ENCODE data around the gene FAM234B. TPM values are rescaled to one million over a fixed set of nuclear protein-coding genes. Genes with fewer than 3 reads are reported as not detected.
A peak's percentile ranks its signal among the peaks of the same experiment; 100 is the strongest.

FAM234B gene, protein sequence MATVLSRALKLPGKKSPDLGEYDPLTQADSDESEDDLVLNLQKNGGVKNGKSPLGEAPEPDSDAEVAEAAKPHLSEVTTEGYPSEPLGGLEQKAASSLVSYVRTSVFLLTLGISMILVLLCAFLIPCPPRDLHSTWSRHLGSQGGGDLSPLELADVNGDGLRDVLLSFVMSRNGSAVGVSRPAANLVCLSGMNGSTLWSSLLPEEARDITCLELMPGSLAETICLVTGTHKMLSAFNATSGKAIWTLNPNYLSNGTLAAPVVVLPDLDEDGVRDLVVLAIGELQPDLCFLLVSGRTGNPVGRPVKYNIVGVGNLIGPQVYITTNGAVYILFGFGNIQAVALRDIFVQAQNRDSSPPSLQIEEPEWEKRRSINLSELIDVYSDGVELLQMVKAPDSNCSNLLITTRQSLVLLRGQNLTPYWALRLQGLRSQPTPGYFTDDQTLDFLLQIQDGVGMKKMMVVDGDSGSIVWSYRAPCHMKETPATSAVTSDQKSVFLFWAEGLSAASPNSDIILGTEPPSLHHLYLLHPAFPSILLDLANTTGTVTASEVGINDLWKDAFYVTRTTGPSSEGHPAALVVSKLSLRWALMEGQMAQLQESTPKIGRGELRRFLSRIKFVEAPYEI
- 2.3 and 4.3 TPM in 2 replicates for total RNA-seq (2014; rRNA removed; shearing (Covaris generic))

DNA sequence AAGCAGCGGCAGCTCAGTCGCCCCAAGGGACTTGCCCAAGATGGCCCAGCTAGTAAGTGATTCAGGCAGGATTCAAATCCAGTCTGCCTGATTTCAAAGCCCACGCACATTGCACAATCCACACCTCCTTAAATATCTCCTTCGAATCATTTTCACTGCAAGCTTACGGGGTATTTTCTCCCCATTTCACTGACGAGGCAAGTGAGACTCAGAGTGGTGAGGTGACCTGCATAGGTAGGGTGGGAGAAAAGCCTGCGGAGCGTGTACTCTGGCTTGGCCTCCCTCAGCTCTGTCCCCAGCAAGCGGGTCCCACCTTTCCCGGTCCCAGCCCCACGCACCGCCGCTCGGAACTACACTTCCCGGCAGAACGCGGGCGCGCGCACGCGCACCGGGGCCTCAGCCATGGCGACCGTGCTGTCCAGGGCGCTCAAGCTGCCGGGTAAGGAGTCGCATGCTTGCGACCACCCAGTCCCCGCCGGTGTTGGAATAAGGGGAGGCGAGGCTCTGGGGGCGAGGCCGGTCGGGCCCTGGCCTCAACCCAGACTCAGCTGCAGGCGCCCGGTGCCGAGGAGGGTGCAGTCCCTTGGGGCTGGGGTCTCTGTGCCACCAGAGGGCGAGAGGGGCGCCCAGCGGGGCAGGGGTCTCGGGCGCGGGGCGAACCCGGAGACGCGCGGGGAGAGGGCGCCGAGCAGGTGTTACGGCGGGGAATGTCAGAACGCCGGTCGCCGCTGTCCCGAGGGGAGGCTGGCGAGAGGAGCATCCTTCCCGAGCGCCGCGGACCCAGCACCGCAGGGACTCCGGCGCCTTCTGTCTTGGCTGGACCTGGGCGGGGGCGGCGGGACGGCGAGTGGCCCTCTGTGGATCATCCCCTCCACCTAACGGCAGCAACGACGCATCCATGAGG, at the start of gene FAM234B:
TSS of gene FAM234B (plus strand) at position 380 of the 904 bp plus-strand sequence. CDS start at position 403, 23 bp downstream.
- DNase-seq (ENCODE audit: low spot score), result peak; percentile 5

- DNase-seq (ENCODE audit: low spot score), result no peak
These were observed 49.1 kb upstream of the FAM234B start for GRCh38 chr12:12995088-12995487.

- no peak for DNase-seq (ENCODE audit: low spot score)
These were observed 48.0 kb upstream of the FAM234B start for GRCh38 chr12:12996209-12996608.

- no peak for DNase-seq (ENCODE audit: low spot score)
These were observed 47.0 kb upstream of the FAM234B start for GRCh38 chr12:12997156-12997555.

GRCh38 chr12:12997734-12998133, 46.4 kb upstream of the FAM234B start:
- no peak for DNase-seq (ENCODE audit: low spot score)

DNA sequence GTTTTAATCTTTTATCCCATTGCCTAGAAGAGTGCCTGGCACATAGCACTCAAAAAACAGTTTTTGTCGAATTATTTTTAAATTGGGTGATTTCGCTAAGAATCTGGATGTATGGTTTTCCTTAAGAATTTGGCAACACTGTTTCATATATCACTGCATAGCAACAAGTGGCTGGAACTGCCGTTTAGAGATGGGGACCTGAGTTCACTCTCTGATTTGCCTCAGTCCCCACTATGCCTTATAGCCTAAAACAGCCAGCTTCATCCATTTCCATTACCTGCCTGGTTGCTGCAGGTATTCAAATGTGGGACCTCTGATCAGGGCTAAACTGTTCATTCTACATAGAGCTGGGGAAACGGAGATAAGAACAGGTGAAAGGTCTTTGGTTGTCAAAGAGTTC, 45.9 kb upstream of the FAM234B start:
- no peak for DNase-seq (ENCODE audit: low spot score)

DNA sequence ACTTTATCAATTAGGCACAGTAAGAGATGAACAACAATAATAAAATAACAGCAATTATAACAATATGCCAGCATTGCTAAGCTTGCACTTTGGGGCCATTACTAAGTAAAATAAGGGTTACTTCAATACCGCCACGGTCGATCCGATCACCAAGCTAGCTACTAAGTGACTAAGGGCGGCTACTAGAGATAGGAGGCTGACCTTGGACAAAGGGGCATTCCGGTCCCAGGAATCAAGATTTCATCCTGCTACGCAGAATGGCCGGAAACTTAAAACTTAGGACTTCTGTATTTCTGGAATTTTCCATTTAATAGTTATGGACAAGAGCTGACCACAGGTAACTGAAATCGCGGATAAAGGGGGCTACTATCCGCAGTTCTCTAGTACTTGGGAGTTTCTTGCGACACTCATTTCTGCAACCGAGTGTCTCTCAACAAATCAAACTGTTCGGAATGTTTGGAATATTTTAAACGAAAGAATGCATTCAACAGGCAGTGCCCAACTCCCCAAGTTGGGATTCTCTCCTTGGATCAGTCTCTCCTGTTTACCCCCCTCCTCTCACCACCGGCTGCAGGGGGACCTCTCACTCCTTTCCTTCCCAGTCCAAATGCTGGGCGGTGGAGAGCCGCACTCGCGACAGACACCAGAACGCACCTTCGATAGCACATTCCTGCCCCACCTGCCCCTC, 44.8 kb upstream of the FAM234B start:
- no peak for DNase-seq (ENCODE audit: low spot score)

DNA sequence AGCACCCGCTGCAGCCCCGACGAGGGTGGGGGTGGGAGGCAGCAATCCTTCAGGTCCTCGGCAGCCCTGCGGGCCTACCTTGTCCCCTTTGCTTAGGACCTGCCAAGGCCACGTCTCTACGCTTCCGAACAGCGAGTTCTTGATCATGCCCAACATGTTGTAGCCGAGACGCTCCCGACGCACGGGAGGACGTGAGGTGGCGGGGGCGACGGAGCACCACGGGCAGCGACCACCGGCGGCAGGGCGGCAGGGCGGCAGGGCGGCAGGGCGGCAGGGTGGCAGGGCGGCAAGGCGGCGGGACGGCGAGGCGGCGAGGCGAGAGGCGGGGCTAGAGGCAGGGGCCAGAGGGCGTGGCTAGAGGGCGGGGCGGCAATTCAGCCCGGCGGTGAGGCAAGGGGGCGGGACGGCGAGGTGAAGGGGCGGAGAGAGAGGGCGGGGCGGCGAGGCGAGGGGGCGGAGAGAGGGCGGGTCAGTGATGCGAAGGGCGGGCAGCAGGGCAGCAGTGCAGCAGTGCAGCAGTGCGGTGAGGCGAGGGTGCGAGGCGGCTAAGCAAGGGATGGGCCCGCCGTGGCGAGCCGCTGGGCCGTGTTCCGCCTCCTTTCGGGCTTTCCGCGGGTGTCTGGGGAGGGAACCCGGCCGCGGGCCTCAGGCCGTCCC, 44.1 kb upstream of the FAM234B start, which contains the start of gene HEBP1:
TSS of gene HEBP1 (minus strand) at position 307 of the 657 bp plus-strand sequence. CDS start at position 156, 151 bp downstream.
- DNase-seq (ENCODE audit: low spot score), result peak; percentile 54

- DNase-seq (ENCODE audit: low spot score), result peak; percentile 32
These were observed 43.6 kb upstream of the FAM234B start for GRCh38 chr12:13000616-13000924.

DNA sequence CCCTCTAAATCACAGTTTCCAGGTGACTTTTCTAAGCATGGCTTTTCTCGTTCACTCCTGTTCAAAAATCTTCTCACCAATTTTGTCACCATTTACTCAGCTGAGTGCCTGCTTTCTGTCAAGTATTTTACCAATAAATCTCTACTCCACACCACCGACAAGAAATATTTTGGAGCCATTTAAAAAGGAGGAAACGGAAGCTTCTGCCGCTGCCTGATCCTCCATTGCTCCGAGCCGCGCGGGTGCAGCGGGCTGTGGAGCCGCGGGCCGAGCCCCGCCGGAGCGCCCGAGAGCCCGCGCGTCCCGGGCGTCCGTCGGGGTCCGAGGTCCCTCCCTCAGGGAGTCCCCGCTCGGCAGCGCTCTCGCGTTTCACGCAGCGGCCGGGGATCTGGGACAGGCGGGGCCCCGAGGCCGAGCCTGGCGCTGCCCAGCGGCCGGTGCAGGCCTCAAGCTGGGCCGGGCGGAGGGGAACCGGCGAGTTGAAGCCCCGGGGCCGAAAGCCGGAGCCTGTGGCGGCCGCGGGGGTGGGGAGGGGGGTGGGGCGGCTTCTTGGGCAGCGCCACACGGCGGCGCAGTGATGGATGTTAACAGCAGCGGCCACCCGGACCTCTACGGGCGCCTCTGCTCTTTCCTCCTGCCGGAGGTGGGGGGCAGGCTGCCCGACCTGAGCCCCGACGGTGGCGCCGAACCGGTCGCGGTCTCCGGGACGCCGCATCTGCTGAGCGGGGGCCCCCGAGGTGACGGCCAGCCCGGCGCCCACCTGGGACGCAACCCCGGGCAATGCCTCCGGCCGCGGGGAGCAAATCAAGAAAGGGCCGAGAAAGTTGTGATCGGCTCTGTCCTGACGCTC, 43.0 kb upstream of the FAM234B start:
- DNase-seq (ENCODE audit: low spot score), result no peak

DNA sequence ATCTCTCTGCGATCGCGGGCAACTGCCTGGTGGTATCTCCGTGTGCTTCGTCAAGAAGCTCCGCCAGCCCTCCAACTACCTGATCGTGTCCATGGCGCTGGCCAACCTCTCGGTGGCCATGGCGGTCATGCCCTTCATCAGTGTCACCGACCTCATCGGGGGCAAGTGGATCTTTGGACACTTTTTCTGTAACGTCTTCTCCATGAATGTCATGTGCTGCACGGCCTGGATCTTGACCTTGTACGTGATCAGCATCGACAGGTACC, 42.5 kb upstream of the FAM234B start:
- DNase-seq (ENCODE audit: low spot score), result no peak

DNA sequence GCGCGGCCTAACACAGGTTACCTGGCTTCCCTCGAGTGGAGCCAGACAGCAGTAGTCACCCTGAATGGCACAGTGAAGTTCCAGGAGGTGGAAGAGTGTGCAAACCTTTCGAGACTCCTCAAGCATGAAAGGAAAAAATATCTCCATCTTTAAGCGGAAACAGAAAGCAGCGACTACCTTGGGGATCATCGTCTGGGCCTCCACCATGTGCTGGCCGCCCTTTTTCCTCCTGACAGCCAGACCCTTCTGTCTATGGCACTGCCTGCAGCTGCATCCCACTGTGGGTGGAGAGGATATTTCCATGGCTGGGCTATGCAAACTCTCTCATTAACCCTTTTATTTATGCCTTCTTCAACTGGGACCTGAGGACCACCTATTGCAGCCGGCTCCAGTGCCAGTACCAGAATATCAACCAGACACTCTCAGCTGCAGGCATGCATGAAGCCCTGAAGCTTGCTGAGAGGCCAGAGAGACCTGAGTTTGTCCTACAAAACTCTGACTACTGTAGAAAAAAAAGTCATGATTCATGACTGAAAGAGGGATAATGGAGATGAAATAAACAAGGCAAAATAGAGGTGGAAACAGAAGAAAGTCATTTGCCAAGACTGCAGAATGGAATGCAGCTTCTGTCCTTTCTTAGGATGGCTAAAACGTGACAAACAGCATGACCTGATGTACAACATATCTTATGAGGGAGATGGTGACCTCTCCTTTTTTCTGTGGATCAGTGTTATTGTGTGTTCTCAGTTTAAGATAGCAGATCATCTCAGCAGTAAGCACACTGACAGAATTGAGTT, 41.7 kb upstream of the FAM234B start:
- no peak for DNase-seq (ENCODE audit: low spot score)

DNA sequence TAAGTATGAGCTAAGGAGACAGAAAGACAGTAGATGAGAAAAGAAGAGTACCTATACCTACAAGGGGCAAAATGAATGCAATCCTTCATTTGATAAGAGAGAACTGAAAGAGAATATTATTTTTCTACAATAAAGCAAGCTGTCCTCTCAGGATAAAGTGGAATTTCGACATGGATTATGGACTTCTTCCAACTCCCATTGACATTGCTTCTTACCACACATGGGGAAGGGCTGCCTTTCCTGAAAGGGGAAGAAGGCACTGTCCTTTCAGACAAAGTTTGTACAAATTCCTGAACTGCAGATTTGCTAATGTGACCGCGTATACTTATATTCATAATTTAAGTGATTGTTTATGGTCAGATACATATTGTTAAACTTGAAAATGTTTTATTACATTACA, 39.8 kb upstream of the FAM234B start:
- no peak for DNase-seq (ENCODE audit: low spot score)

DNA sequence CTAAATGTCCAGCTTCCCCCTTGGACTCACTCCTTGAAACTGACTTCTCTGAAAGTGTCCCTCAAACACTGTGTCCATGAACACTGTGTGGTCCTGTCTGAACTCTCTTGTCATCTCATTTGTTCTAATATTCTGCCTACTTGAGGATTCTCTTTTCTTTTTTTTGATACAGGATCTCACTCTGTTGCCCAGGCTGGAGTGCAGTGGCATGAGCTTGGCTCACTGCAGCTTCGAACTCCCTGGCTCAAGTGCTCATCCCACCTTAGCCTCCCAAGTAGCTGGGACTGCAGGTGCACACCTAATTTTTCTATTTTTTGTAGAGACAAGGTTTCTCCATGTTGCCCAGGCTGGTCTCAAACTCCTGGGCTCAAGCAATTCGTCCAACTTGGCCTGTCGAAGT, 39.2 kb upstream of the FAM234B start:
- no peak for DNase-seq (ENCODE audit: low spot score)

DNA sequence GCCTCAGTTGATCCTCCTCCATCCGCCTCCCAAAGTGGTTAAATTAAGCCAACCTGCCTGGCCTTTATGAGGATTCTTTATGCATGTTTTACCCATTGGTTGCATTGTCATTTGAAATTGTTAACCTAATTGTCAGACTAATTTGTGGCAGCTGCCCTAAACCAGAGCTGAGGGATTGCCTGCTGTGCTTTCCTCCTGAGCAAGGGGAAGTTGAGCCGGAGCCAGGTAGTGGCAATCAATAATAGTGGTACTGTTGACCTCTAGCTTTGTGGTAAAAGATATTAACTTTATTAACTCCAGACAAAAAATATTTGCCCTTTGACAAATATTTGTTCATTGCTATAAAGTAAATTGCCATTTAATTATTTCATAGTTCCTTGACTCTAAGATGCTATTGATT, 38.5 kb upstream of the FAM234B start:
- no peak for DNase-seq (ENCODE audit: low spot score)

GRCh38 chr12:13007496-13008233, 36.5 kb upstream of the FAM234B start:
- DNase-seq (ENCODE audit: low spot score), result no peak

GRCh38 chr12:13008741-13009380, 35.3 kb upstream of the FAM234B start:
- DNase-seq (ENCODE audit: low spot score), result no peak

- DNase-seq (ENCODE audit: low spot score), result no peak
These were observed 33.1 kb upstream of the FAM234B start for GRCh38 chr12:13011098-13011497.

Measured in A172 (cell line).